ENCODE results near the gene VDR. TPM values are rescaled to one million over a fixed set of nuclear protein-coding genes. Genes with fewer than 3 reads are reported as not detected.

Gene VDR
- total RNA-seq, 1 donor, result 32.2 TPM

- Histone ChIP-seq H3K27me3 (ENCODE audit: insufficient read depth, low read length) (no peaks in the 10 kb centered on the region), H2AFZ (ENCODE audit: low read length) (no peak overlapping the region), H4K20me1 (ENCODE audit: insufficient read depth, low read length) (peaks cover 41% of the 10 kb centered on the region), H3K27ac (ENCODE audit: low read depth, low read length) (no peak overlapping the region), H3K9me3 (ENCODE audit: low read depth, low read length) (no peaks in the 10 kb centered on the region), H3K4me3 (ENCODE audit: insufficient read depth, low read length) (no peak overlapping the region), H3K36me3 (ENCODE audit: insufficient read depth, low read length) (peaks cover 73% of the 10 kb centered on the region), H3K79me2 (ENCODE audit: insufficient read depth, low read length) (peaks cover 48% of the 10 kb centered on the region), H3K4me1 (ENCODE audit: insufficient read depth, low read length) (peaks cover 9% of the 10 kb centered on the region), H3K4me2 (ENCODE audit: insufficient read depth, low read length) (no peak overlapping the region)
- no peak for TF ChIP-seq CTCF (IDR thresholded peaks at IDR 0.05; ENCODE audit: extremely low read depth, low read depth, low read length)
- DNase-seq (ENCODE audit: insufficient read length, low spot score, missing footprints), result no peak
Measured at GRCh38 chr12:47795121-47795813, 109.5 kb downstream of the VDR start.

GRCh38 chr12:47794679-47795078 is 110.1 kb downstream of the VDR start:
- Histone ChIP-seq H3K27me3 (ENCODE audit: insufficient read depth, low read length) (no peaks in the 10 kb centered on the region), H3K79me2 (ENCODE audit: insufficient read depth, low read length) (peaks cover 42% of the 10 kb centered on the region), H3K9me3 (ENCODE audit: low read depth, low read length) (no peaks in the 10 kb centered on the region), H3K4me3 (ENCODE audit: insufficient read depth, low read length) (no peak overlapping the region), H2AFZ (ENCODE audit: low read length) (no peak overlapping the region), H3K4me1 (ENCODE audit: insufficient read depth, low read length) (peaks cover 4% of the 10 kb centered on the region), H3K27ac (ENCODE audit: low read depth, low read length) (no peak overlapping the region), H3K4me2 (ENCODE audit: insufficient read depth, low read length) (no peak overlapping the region), H3K36me3 (ENCODE audit: insufficient read depth, low read length) (peaks cover 78% of the 10 kb centered on the region), H4K20me1 (ENCODE audit: insufficient read depth, low read length) (peaks cover 37% of the 10 kb centered on the region)
- TF ChIP-seq CTCF (IDR thresholded peaks at IDR 0.05; ENCODE audit: extremely low read depth, low read depth, low read length), result no peak
- no peak for DNase-seq (ENCODE audit: insufficient read length, low spot score, missing footprints)

GRCh38 chr12:47793015-47793681 is 111.6 kb downstream of the VDR start:
- H3K4me1 ChIP-seq (ENCODE audit: insufficient read depth, low read length), result no peaks in the 10 kb centered on the region
- no peak for DNase-seq (ENCODE audit: insufficient read length, low spot score, missing footprints)
- no peak overlapping the region for H3K4me3 ChIP-seq (ENCODE audit: insufficient read depth, low read length)
- H4K20me1 ChIP-seq (ENCODE audit: insufficient read depth, low read length), result peaks cover 34% of the 10 kb centered on the region
- H2AFZ ChIP-seq (ENCODE audit: low read length), result no peak overlapping the region
- H3K79me2 ChIP-seq (ENCODE audit: insufficient read depth, low read length), result peaks cover 27% of the 10 kb centered on the region
- H3K4me2 ChIP-seq (ENCODE audit: insufficient read depth, low read length), result no peak overlapping the region
- no peaks in the 10 kb centered on the region for H3K9me3 ChIP-seq (ENCODE audit: low read depth, low read length)
- no peaks in the 10 kb centered on the region for H3K27me3 ChIP-seq (ENCODE audit: insufficient read depth, low read length)
- H3K36me3 ChIP-seq (ENCODE audit: insufficient read depth, low read length), result peaks cover 84% of the 10 kb centered on the region
- no peak for TF ChIP-seq CTCF (IDR thresholded peaks at IDR 0.05; ENCODE audit: extremely low read depth, low read depth, low read length)
- H3K27ac ChIP-seq (ENCODE audit: low read depth, low read length), result no peak overlapping the region

DNA sequence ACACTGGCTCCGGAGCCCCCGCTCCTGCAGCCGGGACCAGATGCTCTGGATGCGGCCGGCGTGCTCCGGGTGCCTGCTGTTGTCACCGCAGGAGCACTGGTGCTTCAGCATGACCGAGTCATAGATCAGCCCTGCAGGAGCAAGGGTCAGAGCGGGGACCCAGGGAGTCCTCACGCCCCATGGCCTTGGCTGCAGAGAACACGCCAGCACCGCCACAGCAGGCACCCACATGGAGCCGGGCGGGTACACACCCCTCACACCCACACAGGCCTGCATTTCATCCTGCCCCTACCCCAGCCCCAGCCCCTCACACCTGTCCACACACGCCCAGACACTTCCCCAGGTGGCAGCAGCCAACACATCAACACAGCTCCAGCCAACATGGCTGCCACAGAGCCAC is 112.9 kb downstream of the VDR start:
- H3K4me3 ChIP-seq (ENCODE audit: insufficient read depth, low read length), result no peak overlapping the region
- H3K9me3 ChIP-seq (ENCODE audit: low read depth, low read length), result no peaks in the 10 kb centered on the region
- H3K27me3 ChIP-seq (ENCODE audit: insufficient read depth, low read length), result no peaks in the 10 kb centered on the region
- peaks cover 27% of the 10 kb centered on the region for H4K20me1 ChIP-seq (ENCODE audit: insufficient read depth, low read length)
- no peaks in the 10 kb centered on the region for H3K4me1 ChIP-seq (ENCODE audit: insufficient read depth, low read length)
- H3K79me2 ChIP-seq (ENCODE audit: insufficient read depth, low read length), result peaks cover 17% of the 10 kb centered on the region
- H3K36me3 ChIP-seq (ENCODE audit: insufficient read depth, low read length), result peaks cover 88% of the 10 kb centered on the region
- no peak for DNase-seq (ENCODE audit: insufficient read length, low spot score, missing footprints)
- no peak overlapping the region for H2AFZ ChIP-seq (ENCODE audit: low read length)
- H3K4me2 ChIP-seq (ENCODE audit: insufficient read depth, low read length), result no peak overlapping the region
- H3K27ac ChIP-seq (ENCODE audit: low read depth, low read length), result no peak overlapping the region
- TF ChIP-seq CTCF (IDR thresholded peaks at IDR 0.05; ENCODE audit: extremely low read depth, low read depth, low read length), result no peak

All from osteoblast (primary cell).